Tibial artery (tissue), 4 donors: ENCODE results near the gene GNG13.
"Not testable (repeated sequence)": the region's sequence is repeated elsewhere in the genome, so short reads cannot be mapped to it uniquely, and the experiment has no call there.

Source experiments
- DNase-seq, 2 donors: peaks; one replicate each; pipeline ENCODE4 v3.0.0-alpha.2; 2019
- H3K27ac ChIP-seq, 2 donors: fragments of 200-600 bp; sonication (generic) in 1 of 2; 1 replicate in 1 of 2; 2 replicates in 1 of 2; pipeline ENCODE4 v1.5.1; 2018 to 2019; ENCODE audit warnings: mild to moderate bottlenecking in 1 of 2
- H3K27me3 ChIP-seq, 2 donors: fragments of 200-600 bp; sonication (generic) in 1 of 2; one replicate each; pipeline versions ENCODE4 v1.5.1 to v1.6.0; 2016 to 2019
- H3K36me3 ChIP-seq, 3 donors: fragments of 200-600 bp; sonication (generic) in 2 of 3; one replicate each; pipeline ENCODE4 v1.5.1; 2016 to 2019; ENCODE audit warnings: mild to moderate bottlenecking in 2 of 3
- H3K4me1 ChIP-seq, 4 donors: fragments of 200-600 bp; sonication (generic) in 2 of 4; 1 replicate in 3 of 4; 2 replicates in 1 of 4; pipeline ENCODE4 v1.5.1; 2016 to 2019
- H3K4me3 ChIP-seq, 2 donors: fragments of 200-600 bp; sonication (generic) in 1 of 2; 1 replicate in 1 of 2; 2 replicates in 1 of 2; pipeline ENCODE4 v1.5.1; 2018 to 2019; ENCODE audit warnings: mild to moderate bottlenecking in 2 of 2
- H3K9me3 ChIP-seq, 3 donors: fragments of 200-600 bp; sonication (generic) in 1 of 3; one replicate each; pipeline ENCODE4 v1.5.1; 2016 to 2019
- CTCF ChIP-seq, 2 experiments: fragments of 200-600 bp in 1 of 2; fragments of 450-650 bp in 1 of 2; IDR thresholded peaks; one replicate each; pipeline ENCODE4 v1.5.1; 2017 to 2019; ENCODE audit warnings: antibody characterized with exemption in 2 of 2, mild to moderate bottlenecking in 1 of 2, moderate library complexity in 1 of 2
- intact Hi-C: fragments of 100-400 bp; cut with DNase I; formaldehyde crosslinking; loops from one replicate; pipeline ENCODE4 v1.15.0; 2023; ENCODE audit warnings: low total_unique reads

The GNG13 gene

GRCh38 chr16:840561-841454 is 40.3 kb upstream of the GNG13 start:
- Histone ChIP-seq H3K4me1 (no peaks in the 10 kb centered on the region), H3K4me3 (no peak overlapping the region), H3K27me3 (peaks cover 0 to 42% of the 10 kb centered on the region in 2 donors), H3K9me3 (peaks cover 0 to 12% (median 10%) of the 10 kb centered on the region in 3 donors), H3K27ac (no peak overlapping the region), H3K36me3 (no peaks in the 10 kb centered on the region)
- DNase-seq, result no peak
- intact Hi-C loops, result no loop called here
- TF ChIP-seq CTCF (IDR thresholded peaks at IDR 0.05), result no peak

- intact Hi-C loops, result no loop called here
- no peak for TF ChIP-seq CTCF (IDR thresholded peaks at IDR 0.05)
- DNase-seq, result no peak
- H3K4me3 ChIP-seq, result no peak overlapping the region
- no peaks in the 10 kb centered on the region for H3K36me3 ChIP-seq
- no peak overlapping the region for H3K27ac ChIP-seq
- H3K27me3 ChIP-seq, result peaks cover 0 to 42% of the 10 kb centered on the region in 2 donors
- H3K4me1 ChIP-seq, result no peaks in the 10 kb centered on the region
- H3K9me3 ChIP-seq, result peaks cover 0 to 21% (median 20%) of the 10 kb centered on the region in 3 donors
These were observed 39.3 kb upstream of the GNG13 start for GRCh38 chr16:839643-840408.

GRCh38 chr16:838741-839140 is 38.2 kb upstream of the GNG13 start:
- intact Hi-C loops, result no loop called here
- no peak overlapping the region for H3K27ac ChIP-seq
- no peak for TF ChIP-seq CTCF (IDR thresholded peaks at IDR 0.05)
- no peak overlapping the region for H3K4me3 ChIP-seq
- no peak for DNase-seq
- peaks cover 0 to 29% (median 29%) of the 10 kb centered on the region in 3 donors for H3K9me3 ChIP-seq
- peaks cover 0 to 42% of the 10 kb centered on the region in 2 donors for H3K27me3 ChIP-seq
- H3K4me1 ChIP-seq, result no peaks in the 10 kb centered on the region
- H3K36me3 ChIP-seq, result no peaks in the 10 kb centered on the region

GRCh38 chr16:836822-837221 is 36.3 kb upstream of the GNG13 start:
- H3K4me3 ChIP-seq, H3K27ac ChIP-seq, H3K4me1 ChIP-seq, DNase-seq, intact Hi-C loops, H3K36me3 ChIP-seq: not testable (repeated sequence)
- Histone ChIP-seq H3K9me3 (peaks cover 0 to 34% (median 29%) of the 10 kb centered on the region in 3 donors), H3K27me3 (peaks cover 0 to 44% of the 10 kb centered on the region in 2 donors)

- no peak for DNase-seq
- intact Hi-C loops, result no loop called here
These were observed 35.7 kb upstream of the GNG13 start for GRCh38 chr16:836221-836620.

More at GRCh38 chr16:836221-836620, 35.7 kb upstream of the GNG13 start:
- Histone ChIP-seq H3K27ac (no peak overlapping the region), H3K4me3 (no peak overlapping the region), H3K27me3 (peaks cover 0 to 44% of the 10 kb centered on the region in 2 donors), H3K9me3 (peaks cover 0 to 34% (median 29%) of the 10 kb centered on the region in 3 donors), H3K36me3 (no peaks in the 10 kb centered on the region), H3K4me1 (no peaks in the 10 kb centered on the region)
- TF ChIP-seq CTCF (IDR thresholded peaks at IDR 0.05), result no peak
